Measurements from ENCODE around the gene ZNF524.
"Not testable (repeated sequence)": the region's sequence is repeated elsewhere in the genome, so short reads cannot be mapped to it uniquely, and the experiment has no call there.

The ZNF524 gene, protein sequence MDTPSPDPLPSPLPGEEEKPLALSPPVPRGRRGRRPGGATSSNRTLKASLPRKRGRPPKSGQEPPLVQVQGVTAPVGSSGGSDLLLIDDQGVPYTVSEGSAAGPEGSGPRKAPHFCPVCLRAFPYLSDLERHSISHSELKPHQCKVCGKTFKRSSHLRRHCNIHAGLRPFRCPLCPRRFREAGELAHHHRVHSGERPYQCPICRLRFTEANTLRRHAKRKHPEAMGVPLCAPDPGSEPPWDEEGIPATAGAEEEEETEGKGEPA

DNA sequence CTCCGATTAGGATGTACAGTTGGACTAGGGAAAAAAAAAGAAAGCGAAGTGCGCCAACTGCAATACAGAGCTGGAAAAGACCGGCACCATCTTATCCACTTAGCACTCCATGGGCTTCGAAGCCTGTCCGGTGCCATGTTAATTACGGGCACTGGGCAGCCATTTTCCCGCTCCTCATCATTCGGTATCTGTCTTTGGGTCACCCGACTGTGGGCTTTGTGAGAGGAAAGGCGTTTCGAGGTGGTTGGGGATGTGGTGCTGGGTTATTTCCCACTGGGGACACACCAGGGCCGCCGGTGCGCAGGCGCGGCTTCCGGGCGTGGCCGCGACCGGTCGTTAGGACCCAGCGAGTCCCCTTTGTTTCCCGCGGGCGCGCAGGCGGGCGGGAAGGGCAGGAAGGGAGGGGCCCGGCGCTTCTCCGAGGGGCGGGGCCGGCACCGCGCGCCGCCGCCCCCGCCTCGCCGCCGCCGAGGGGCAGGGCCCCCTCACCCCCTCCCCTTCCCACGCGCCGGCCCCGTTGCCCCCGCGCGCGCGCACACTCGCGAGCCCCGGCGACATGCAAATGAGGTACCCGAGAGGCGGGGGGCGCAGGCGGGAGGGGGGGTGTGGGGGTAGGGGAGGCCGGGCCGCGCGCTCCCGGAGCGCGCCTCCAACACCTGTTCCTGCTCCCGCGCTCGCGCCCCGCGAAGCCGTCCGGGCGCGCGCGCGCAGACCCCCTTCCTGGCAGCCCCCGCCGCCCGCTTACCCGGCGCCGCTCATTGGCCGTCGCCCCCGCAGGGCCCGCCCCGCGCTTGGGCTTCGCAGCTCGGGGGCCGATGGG, at the start of gene ZNF524:
Gene ZNF524, plus strand, starts transcription at position 447 of the 820 bp plus-strand sequence. CDS start 1,825 bp downstream, outside the sequence.
- peak; percentile 87 for DNase-seq

DNA sequence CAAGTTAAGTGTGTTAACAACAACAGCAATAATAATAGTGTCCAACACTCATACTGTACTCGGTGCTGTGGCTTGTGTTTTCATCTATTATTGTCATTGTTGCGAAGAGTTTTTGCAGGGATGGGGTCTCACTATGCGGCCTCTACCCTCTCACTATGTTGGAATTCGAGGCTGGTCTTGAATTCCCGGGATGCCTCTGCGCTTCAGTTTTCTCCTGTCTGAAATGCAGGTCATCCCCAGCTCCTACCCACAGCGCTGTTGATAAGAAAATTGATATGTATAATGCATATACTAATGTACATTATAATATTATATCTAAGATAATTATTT, 49.8 kb upstream of the ZNF524 start:
- no peak for DNase-seq

DNA sequence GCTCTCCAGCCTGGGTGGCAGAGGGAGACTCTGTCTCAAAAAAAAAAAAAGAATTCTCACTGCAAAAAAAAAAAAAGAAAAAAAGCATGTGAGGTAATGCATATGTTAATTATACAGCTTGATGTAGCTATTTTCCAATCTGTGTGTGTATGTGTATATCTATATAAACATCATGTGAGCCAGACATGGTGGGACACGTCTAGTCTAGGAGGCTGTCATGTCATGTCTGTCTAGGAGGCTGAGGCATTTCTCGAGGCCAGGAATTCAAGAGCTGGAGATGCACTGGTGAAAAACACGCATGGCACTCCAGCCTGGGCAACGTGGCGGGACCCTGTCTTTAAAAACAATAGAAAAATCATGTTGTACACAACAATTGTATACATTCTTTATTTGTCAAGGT, 47.9 kb upstream of the ZNF524 start:
- no peak for DNase-seq

DNA sequence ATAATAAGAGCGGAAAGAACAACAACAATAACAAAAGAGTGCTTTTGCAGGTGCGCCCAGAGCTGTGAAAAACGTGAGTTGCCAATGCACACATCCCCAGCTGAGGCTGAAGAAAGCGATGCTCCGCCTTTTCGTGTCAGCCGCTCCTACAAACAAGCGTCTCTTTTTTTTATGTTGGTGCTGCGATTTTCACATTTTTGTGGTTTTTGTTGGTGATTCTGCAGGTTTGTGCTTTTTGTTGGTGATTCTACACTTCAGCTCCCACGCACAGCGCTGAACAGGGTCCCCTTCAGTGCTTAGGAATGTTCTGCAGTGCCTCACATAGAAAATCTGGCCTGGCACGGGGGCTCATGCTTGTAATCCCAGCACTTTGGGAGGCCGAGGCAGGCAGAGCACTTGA, 47.5 kb upstream of the ZNF524 start:
- DNase-seq, result no peak

DNA sequence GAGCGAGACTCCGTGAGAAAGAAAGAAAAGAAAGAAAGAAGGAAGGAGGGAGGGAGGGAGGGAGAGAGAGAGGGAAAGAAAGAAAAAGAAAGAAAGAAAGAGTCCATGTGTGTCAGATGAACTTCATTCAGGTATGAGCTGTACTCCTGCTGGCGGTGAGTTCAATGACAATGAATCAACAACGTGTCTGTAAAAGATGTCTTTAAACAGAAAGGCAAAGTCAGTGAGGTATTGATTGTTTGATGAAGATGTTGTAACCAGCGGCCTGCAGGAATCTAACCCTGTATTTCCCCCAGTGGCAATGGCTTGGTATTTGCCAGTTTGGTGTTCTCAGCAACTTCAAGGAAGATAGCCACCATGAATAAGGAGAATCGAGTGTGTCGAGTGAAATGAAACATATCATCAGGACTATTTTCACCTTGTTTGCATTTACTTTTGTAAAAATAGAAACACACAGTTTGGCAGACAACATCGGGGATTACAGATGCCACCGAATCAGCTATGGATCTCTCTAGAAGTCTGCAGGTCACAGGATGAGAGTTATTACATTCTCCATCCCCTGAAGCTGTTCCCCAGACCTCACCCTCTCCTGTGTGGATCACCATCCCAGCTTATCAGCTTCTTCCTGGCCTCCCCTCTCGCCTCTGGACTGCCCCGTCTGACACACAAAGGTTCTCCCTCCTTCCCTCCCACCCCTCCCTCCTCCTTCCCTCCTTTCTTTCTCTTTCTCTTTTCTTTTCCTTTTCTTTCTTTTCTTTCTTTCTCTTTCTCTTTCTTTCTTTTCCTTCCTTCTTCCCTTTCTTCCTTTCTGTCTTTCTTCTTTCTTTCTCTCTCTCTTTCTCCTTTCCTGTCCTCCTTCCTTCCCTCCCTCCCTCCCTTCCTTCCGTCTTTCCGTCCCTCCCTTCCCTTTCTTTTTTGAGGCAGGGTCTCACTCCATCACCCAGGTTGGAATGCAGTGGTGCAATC, 46.6 kb upstream of the ZNF524 start:
- DNase-seq, result no peak

DNA sequence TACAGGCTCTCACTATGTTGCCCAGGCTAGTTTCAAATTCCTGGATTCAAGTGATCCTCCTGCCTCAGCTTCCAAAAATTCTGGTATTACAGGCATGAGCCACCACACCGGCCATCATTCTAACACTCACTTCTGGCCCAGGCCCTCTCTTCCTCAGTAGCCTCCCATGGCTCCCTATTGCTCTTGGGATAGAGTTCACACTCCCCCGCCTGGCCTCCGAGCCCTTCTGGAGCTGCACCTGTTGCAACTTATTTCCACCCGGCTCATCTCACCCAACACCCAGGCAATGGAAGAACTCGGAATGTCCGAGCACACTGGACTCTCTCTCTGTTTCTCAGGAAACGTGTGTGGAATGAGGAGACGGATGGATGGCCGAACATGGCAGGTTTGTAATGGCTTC, 45.8 kb upstream of the ZNF524 start:
- DNase-seq, result no peak

DNA sequence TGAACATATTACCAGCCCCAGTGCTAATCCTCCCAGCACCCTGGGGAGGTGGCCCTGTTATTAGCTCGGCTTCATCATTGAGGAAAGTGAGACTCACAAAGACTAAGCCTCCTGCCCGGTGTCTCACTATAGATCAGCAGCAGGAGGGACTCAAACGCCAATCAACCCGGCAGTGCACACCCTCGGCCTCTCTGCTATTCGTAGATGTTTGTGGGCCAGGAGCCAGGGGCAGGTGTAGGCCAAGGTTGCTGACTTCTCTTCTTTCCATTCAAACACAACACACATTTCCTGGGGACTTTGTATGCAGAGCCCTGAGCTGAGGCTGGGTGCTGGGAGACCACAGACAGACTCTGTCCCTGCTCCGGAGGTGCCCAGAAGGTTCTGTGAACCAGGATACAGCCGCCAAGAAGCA, 45.3 kb upstream of the ZNF524 start:
- no peak for DNase-seq

DNA sequence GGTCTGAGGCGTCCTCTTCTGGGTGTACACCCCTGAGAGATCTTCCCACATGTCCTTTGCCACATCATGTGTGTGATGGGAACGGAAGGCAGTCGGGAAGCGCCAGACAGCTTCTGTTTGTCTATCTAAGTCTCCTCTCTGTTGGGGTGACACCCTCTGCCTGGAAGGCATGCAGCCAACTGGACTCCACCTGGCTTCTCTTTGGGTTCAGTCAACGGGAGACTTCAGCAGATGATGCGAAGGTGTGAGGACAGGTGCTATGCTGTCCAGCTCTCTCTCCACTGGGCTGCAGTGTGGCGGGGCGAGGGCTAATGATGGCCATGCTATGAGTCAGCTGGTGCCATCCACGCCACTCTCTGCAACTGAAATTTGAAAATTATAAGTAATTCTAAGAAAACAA, 40.4 kb upstream of the ZNF524 start:
- no peak for DNase-seq

DNA sequence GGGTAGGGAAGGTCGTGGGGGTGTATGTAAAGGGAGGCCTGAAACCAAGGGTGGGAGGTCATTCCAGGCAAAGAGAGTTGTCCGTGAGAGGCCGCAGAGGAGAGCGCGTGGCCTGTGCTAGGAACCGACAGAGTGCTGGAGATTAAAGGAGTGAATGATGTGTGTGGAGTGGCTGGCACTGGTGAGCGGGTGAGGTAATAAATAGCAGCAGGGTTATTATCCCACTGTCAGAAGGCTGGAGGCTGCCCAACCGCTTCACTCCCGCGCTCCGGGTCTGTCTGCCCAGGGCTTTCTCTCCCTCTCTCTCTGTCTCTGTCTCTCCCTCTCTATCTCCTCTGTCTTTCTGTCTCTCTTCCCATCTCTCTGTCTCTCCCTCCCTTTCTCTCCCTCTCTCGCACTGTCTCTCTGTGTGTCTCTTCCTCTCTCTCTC, 36.8 kb upstream of the ZNF524 start:
- no peak for DNase-seq

DNA sequence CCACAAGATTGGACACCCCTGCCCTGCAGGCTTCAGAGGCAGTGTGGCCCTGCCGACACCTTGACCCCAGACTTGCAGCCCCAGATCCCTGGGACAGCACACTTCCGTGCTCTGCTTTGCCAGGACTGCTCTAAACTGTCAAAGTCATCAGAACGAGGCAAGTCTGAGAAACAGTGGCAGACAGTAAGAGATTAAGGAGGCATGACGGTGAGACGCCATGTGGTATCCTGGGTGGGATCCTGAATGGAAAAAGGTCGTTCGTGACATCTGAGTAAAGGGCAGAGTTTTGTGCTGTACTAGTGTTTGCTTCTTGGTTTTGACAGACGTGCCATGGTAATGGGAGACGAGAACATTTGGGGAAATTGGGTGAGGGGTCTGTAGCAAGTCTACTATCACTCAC, 33.3 kb upstream of the ZNF524 start:
- DNase-seq, result no peak

DNA sequence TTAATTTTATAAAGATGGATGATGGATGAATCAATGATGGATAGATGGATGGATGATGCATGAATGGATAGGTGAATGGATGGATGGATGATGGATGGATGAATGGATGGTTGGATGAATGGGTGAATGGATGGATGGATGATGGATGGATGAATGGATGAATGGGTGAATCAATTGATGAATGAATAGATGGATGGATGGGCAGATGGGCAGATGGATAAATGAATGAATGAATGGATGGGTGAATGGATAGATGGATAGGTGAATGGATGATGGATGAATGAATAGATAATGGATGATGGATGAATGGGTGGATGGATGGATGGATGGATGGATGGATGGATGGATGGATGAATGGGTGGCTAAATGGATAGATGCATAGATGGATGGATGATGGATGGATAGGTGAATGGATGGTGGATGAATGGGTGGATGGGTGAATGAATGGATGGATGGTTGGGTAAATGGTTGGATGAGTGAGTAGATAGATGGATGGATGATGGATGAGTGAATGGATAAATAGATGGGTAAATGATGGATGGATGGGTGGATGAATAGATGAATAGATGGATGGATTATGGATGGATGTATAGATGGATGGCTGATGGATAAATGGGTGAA, 32.3 kb upstream of the ZNF524 start:
- no peak for DNase-seq

DNA sequence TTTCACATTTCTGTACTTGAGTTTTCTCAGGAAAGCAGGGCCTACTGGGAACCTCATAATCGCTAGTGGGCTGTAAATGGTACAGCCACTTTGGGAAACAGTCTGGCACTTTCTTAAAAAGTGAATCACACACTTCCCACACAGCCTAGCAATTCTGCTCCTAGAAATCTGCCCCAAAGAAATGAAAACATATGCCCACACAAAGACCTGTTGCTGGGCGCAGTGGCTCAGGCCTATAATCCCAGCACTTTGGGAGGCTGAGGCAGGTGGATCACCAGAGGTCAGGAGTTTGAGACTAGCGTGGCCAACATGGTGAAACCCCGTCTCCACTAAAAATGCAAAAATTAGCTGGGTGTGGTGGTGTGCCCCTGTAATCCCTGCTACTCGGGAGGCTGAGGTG, 30.6 kb upstream of the ZNF524 start:
- not testable (repeated sequence) for DNase-seq

DNA sequence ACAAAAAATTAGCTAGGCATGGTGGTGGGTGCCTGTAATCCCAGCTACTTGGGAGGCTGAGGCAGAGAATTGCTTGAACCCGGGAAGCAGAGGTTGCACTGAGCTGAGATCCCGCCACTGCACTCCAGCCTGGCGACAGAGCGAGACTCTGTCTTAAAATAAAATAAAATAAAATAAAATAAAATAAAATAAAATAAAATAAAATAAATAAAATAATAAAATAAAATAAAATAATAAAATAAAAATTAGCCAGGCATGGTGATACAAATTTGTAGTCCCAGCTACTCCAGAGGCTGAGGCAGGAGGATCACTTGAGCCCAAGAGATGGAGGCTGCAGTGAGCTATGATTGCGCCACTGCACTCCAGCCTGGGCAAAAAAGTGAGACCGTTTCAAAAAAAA, 26.2 kb upstream of the ZNF524 start:
- DNase-seq, result not testable (repeated sequence)

DNA sequence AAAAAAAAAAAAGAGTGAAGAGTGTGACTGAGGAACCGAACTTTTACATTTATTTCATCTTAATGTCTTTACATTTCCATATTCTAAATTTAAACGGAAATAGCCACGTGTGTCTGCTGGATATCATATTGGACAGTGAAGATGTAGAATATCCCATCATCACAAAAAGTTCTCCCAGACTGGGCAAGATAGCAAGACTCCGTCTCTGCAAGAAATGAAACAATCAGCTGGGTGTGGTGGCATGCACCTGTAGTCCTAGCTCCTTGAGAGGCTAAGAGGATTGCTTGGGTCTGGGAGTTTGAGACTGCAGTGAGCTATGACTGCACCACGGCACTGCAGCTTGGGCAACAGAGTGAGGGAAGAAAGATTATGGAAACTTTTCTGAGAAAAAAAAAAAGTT, 23.3 kb upstream of the ZNF524 start:
- no peak for DNase-seq

DNA sequence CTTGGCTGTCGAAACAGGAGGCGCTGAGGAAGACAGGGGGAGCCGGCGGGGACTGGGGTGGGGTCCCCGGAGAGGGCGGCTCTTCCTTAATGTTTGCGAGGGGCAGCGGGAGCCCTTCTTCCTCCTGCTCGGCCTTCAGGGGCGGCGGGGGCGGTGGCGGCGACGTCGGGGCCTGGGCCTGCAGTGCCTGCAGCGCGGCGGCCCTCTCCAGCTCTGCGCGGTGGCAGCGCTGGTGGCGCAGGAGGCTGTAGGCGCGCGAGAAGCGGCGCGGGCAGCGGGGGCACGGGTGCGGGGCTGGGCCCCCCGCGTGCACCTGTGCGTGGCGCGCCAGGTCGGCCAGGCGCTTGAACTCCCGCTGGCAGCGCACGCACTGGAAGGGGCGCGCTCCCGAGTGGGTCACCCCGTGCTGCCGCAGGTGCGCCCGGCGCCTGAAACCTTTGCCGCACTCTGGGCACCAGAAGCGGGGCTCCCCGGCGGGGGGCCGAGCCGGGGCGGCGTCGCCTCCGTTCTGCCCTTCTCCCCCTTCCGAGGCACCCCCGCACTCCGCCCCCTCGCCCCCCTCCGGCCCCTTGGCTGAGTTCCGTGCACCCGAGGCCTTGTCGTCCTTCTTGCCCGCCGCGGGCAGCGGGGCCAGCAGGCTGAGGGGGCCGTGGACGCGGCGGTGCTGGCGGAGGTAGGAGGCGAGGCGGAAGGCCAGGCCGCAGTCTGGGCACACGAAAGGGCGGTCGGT, 21.9 kb upstream of the ZNF524 start:
- DNase-seq, result no peak

DNA sequence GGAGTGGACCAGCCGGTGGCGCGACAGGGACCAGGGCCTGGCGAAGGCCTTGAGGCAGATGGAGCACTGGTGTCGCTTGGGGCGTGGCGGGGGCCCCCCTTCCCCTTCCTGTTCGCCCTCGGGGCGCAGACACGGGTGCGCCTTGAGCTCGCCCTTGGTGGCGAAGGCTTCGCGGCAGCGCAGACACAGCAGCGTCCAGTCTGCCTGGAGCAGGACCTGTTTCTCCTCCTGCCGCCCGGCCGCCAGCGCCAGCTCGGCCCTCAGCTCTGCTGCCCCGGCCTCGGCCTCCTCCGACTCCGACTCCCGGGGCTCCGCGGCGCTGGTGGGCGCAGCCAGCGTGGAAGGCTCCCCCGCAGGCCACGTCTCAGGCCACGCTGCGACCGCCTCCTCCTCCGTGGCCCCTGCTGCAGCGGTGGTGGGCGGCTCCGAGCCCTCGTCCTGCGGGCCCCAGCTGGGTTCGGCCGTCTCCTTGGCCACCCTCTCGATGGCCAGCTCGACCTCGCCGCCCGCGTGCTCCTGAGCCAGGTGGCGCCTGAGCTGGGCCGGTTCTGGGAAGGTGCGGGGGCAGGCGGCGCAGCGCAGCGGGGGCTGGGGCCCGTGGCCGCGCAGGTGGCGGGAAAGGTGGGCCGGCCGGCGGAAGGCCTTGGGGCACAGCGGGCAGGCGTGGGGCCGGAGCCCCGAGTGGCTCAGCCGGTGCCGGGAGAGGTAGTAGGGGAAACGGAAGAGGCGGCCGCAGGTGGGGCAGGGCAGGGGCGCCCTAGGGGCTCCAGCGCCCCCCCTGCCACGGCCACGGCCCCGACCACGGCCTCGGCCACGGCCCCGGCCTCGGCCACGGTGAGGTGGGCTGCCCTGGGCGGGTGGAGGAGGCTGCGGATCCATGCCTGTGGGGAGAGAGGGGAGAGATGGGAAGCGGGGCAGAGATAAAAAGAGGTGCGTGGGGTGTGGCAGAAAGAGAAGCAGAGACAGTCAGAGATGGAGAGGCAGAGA, 21.0 kb upstream of the ZNF524 start:
- DNase-seq, result no peak

DNA sequence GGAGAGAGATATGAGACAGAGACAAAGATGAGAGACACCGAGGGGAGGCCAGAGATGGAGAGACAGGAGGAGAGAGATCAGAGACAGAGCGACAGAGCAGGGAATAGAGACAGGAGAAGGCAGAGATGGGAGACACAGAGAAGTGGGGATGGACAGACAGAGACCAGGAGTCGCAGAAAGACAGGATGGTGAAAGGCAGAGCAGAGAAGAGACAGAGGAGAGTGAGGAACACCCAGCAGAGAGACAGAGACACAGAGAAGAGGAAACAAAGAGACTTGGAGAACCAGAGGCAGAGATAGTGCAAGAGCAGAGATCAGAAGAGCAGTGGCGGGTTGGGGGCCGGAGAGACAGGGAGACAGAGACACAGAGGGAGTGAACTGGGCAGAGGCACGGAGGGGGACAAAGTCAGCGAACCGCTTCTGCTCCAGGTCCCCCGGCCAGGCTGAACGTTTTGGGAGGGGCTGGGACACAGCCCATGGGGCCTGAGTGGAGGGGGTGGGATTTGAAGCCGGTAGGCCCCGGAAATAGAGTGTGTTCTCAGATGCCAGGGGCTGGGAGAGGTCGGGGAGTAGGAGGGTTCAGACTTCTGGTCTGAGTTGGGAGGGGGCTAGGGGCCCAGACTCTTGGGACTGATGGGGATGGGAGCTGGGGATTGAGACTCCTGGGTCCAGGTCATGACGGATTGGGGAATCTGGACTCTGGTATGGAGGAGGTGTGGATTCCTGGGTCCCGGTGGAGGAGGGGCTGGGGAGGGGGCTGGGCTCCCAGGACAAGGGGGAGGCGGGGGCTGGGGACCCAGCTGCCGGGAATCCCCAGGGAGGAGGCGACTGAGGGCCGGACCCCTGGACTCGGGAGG, 20.1 kb upstream of the ZNF524 start:
- no peak for DNase-seq

DNA sequence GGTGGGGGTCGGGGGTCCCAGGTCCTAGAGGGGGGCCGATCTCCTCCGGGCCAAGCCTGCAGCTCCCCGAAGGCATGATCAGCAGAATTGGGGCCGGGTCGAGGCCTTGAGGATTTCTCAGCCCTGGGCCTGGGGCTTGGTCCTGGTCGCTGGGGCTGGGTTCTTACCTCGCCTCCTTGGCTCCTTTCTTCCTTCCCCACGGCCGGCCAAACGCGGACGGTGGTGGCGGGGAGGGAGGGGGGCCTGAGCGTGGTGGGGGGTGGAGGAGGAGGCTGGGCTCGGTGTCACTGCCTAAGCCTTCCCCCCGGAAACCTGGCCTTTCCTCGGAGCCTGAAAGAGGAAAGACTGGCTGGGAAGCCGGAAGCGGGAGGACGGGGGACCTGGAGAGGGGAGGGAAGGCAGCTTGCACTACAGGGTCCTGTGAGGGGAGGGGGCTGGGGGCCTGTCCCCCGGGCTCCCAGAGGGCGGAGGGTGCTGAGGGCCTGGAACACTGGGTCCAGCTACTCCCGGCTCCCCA, 19.4 kb upstream of the ZNF524 start, which contains the start of gene ZNF579:
Gene ZNF579, minus strand, starts transcription at position 221 of the 517 bp plus-strand sequence. CDS start 1,209 bp downstream, outside the sequence.
- DNase-seq, result peak; percentile 86

DNA sequence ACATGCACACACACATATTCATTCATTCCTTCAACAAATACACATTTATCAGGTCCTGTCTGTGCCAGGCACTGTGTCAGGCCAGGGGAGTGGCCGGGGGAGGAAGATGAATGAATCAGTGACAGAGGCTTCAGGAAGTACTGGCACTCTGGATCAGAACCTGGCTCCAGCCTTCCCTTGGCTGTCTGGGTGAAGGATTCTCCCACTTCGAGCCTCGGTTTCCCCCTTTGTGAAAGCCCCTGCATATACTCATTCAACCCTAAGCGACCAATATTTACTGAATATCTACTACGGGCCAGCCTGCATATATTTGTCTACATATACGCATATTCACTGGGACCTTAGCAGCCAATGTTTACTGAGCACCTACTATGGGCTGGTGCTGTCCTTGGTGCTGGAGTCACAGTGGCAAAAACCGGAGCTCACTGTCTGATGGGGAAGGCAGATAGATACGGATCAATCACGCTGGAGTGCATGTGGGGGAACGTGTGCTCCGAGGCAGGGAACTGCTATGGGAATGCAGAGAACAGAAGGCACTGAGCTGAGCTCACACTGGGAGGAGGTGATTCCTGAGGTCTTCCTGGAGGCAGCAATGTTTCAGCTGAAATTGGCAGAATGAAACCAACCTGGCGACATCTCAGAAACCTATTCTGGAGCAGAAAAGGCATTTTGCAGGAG, 18.8 kb upstream of the ZNF524 start:
- no peak for DNase-seq
